ENCODE results near the gene SP2. TPM values are rescaled to one million over a fixed set of nuclear protein-coding genes. Genes with fewer than 3 reads are reported as not detected.

SP2 gene
- total RNA-seq, result 0.46 TPM

GRCh38 chr17:47895856-47896671 is at the start of gene SP2:
TSS of gene SP2 (plus strand) at chr17:47896236. CDS start at chr17:47896287, 51 bp downstream.

GRCh38 chr17:47850692-47851573 is 45.1 kb upstream of the SP2 start, which contains the start of gene SP6:
TSS of gene SP6 (minus strand) at chr17:47851163. CDS start at chr17:47848429, 2,734 bp downstream.

GRCh38 chr17:47941246-47942095 is 45.4 kb downstream of the SP2 start, which contains the start of gene PNPO:
TSS of gene PNPO (plus strand) at chr17:47941571. CDS start at chr17:47941676, 105 bp downstream.

GRCh38 chr17:47957591-47958490 is 61.8 kb downstream of the SP2 start, which contains the start of gene PRR15L:
TSS of gene PRR15L (minus strand) at chr17:47957883. CDS start at chr17:47953234, 4,649 bp downstream.

GRCh38 chr17:47970725-47971499 is 74.9 kb downstream of the SP2 start, which contains the start of gene CDK5RAP3:
TSS of gene CDK5RAP3 (plus strand) at chr17:47971113. CDS start at chr17:47971147, 34 bp downstream.

Other genes with a start within 250 kb of the SP2 start
- gene KPNB1, start 246.3 kb upstream of the SP2 start, total RNA-seq, result 159 TPM
- 15.2 TPM for gene TBKBP1, start 202.1 kb upstream of the SP2 start, total RNA-seq
- 0.23 TPM for gene TBX21, start 163.0 kb upstream of the SP2 start, total RNA-seq
- gene OSBPL7, start 74.4 kb upstream of the SP2 start, total RNA-seq, result 6.7 TPM
- 12.5 TPM for gene MRPL10, start 64.7 kb upstream of the SP2 start, total RNA-seq
- 1.6 TPM for gene LRRC46, start 64.6 kb upstream of the SP2 start, total RNA-seq
- 20.5 TPM for gene SCRN2, start 55.0 kb upstream of the SP2 start, total RNA-seq
- 0.23 TPM for gene SP6, start 45.1 kb upstream of the SP2 start, total RNA-seq
- gene PNPO, start 45.3 kb downstream of the SP2 start, total RNA-seq, result 18.7 TPM
- gene PRR15L, start 61.6 kb downstream of the SP2 start, total RNA-seq, result not detected
- 58.4 TPM for gene CDK5RAP3, start 74.9 kb downstream of the SP2 start, total RNA-seq
- 1.2 TPM for gene COPZ2, start 141.6 kb downstream of the SP2 start, total RNA-seq
- gene NFE2L1, start 152.1 kb downstream of the SP2 start, total RNA-seq, result 76.1 TPM
- gene CBX1, start 205.2 kb downstream of the SP2 start, total RNA-seq, result 83.3 TPM
- gene SNX11, start 211.5 kb downstream of the SP2 start, total RNA-seq, result 12.0 TPM

Data from diencephalon (tissue), 1 donor.